GM12878 (cell line): ENCODE results near the gene SMAP1. TPM values are rescaled to one million over a fixed set of nuclear protein-coding genes. Genes with fewer than 3 reads are reported as not detected.

Experiments used
- BCL11A ChIP-seq: IDR thresholded peaks from 2 replicates; pipeline ENCODE4 v1.6.1; 2011; ENCODE audit warnings: low read depth, low read length
- TCF7 ChIP-seq: IDR thresholded peaks from 2 replicates; pipeline ENCODE4 v1.6.1; 2014; ENCODE audit warnings: antibody characterized with exemption, borderline replicate concordance
- polyA plus RNA-seq, 11 experiments: library from polyadenylated mRNA; depleted of rRNA in 4 of 11; unstranded in 6 of 11; stranded (reverse) in 5 of 11; fragments of >200 nt; fragmentation: Nextera tagmentation in 4 of 11; fragmentation: Illumina TruSeq in 1 of 11; extraction: Ambion mirVana in 4 of 11; extraction: Trizol in 1 of 11; gene quantifications; 1 replicate in 1 of 11; 2 replicates in 10 of 11; pipeline versions ENCODE4 v1.2.1 to v1.2.3, GENCODE V29; 2011 to 2016; ENCODE audit warnings: inconsistent platforms in 2 of 11, missing spikeins in 2 of 11, low read depth in 1 of 11
- total RNA-seq, 4 experiments: library from RNA; depleted of rRNA in 3 of 4; stranded (reverse); fragments of >200 nt in 3 of 4; fragmentation: Illumina TruSeq in 1 of 4; extraction: Trizol in 1 of 4; gene quantifications; 2 replicates each; pipeline versions ENCODE4 v1.2.1 to v1.2.3, GENCODE V29; 2013 to 2021
- TF ChIP-seq, protein P1 (sequence below): fragments of 450-650 bp; IDR thresholded peaks from 2 replicates; pipeline ENCODE4 v1.6.1; 2017; ENCODE audit warnings: low read depth, mild to moderate bottlenecking, moderate library complexity
- TF ChIP-seq, protein P2 (sequence below): fragments of 450-650 bp; conservative IDR thresholded peaks from 2 replicates; pipeline ENCODE4 v1.6.1; 2017; ENCODE audit warnings: mild to moderate bottlenecking, moderate library complexity
- TF ChIP-seq, protein P3 (sequence below): fragments of 450-650 bp; IDR thresholded peaks from 2 replicates; pipeline ENCODE4 v1.6.1; 2017; ENCODE audit warnings: mild to moderate bottlenecking, moderate library complexity

Gene SMAP1
- total and polyA plus RNA-seq, 10 of the 15 experiments (the other 5 are each of a cell fraction or from before 2014, with no cell fraction given): 13.7 to 33.9 (median 25.3) TPM

DNA sequence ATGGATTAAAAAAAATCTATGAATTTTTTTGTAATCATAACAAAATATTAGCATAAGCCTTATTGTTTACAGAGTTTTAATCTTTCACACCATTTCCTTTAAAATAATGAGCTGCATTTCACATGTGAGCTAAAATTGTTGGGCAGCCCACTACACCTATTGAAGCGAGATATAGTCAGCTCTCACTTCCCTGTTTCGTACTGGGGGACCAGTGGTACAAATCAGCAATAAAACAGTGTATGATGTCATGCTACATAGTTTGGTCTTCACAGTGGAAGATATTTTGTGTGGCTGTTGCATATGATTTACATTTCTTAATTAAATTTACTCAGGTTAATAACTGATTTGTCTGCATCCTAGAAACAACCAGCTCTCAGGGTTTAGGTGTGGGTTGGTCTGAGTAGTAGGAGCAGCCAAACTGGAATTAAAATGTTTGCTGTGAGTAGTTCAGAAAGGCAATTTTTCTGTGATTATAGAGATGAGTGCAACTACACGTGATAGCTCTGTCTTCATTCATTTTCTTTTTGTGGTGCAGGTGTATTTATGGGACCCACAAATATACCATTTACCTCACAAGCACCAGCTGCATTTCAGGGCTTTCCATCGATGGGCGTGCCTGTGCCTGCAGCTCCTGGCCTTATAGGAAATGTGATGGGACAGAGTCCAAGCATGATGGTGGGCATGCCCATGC is 189.8 kb downstream of the SMAP1 start (continued):
- TF ChIP-seq, protein P1, sequence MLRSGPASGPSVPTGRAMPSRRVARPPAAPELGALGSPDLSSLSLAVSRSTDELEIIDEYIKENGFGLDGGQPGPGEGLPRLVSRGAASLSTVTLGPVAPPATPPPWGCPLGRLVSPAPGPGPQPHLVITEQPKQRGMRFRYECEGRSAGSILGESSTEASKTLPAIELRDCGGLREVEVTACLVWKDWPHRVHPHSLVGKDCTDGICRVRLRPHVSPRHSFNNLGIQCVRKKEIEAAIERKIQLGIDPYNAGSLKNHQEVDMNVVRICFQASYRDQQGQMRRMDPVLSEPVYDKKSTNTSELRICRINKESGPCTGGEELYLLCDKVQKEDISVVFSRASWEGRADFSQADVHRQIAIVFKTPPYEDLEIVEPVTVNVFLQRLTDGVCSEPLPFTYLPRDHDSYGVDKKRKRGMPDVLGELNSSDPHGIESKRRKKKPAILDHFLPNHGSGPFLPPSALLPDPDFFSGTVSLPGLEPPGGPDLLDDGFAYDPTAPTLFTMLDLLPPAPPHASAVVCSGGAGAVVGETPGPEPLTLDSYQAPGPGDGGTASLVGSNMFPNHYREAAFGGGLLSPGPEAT: peak; percentile 63; the same call in 1 of the 2 replicates
- no peak for TF ChIP-seq TCF7
- TF ChIP-seq BCL11A: peak; percentile 68
- TF ChIP-seq, protein P2, sequence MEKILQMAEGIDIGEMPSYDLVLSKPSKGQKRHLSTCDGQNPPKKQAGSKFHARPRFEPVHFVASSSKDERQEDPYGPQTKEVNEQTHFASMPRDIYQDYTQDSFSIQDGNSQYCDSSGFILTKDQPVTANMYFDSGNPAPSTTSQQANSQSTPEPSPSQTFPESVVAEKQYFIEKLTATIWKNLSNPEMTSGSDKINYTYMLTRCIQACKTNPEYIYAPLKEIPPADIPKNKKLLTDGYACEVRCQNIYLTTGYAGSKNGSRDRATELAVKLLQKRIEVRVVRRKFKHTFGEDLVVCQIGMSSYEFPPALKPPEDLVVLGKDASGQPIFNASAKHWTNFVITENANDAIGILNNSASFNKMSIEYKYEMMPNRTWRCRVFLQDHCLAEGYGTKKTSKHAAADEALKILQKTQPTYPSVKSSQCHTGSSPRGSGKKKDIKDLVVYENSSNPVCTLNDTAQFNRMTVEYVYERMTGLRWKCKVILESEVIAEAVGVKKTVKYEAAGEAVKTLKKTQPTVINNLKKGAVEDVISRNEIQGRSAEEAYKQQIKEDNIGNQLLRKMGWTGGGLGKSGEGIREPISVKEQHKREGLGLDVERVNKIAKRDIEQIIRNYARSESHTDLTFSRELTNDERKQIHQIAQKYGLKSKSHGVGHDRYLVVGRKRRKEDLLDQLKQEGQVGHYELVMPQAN: no peak
- TF ChIP-seq, protein P3, sequence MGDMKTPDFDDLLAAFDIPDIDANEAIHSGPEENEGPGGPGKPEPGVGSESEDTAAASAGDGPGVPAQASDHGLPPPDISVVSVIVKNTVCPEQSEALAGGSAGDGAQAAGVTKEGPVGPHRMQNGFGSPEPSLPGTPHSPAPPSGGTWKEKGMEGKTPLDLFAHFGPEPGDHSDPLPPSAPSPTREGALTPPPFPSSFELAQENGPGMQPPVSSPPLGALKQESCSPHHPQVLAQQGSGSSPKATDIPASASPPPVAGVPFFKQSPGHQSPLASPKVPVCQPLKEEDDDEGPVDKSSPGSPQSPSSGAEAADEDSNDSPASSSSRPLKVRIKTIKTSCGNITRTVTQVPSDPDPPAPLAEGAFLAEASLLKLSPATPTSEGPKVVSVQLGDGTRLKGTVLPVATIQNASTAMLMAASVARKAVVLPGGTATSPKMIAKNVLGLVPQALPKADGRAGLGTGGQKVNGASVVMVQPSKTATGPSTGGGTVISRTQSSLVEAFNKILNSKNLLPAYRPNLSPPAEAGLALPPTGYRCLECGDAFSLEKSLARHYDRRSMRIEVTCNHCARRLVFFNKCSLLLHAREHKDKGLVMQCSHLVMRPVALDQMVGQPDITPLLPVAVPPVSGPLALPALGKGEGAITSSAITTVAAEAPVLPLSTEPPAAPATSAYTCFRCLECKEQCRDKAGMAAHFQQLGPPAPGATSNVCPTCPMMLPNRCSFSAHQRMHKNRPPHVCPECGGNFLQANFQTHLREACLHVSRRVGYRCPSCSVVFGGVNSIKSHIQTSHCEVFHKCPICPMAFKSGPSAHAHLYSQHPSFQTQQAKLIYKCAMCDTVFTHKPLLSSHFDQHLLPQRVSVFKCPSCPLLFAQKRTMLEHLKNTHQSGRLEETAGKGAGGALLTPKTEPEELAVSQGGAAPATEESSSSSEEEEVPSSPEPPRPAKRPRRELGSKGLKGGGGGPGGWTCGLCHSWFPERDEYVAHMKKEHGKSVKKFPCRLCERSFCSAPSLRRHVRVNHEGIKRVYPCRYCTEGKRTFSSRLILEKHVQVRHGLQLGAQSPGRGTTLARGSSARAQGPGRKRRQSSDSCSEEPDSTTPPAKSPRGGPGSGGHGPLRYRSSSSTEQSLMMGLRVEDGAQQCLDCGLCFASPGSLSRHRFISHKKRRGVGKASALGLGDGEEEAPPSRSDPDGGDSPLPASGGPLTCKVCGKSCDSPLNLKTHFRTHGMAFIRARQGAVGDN: 0 out of 2 replicates have a peak, but pooled peaks have one; percentile 20
- TF ChIP-seq, all 136 proteins: peak for 30
